Middle frontal gyrus (tissue), 1 donor: ENCODE data around the gene POLR1A.
"Not testable (repeated sequence)": the region's sequence is repeated elsewhere in the genome, so short reads cannot be mapped to it uniquely, and the experiment has no call there.

ENCODE experiments used
- DNase-seq: peaks from one replicate; pipeline ENCODE4 v3.0.0-alpha.2; 2015; ENCODE audit warnings: low spot score; ENCODE audit errors: extremely low spot score

POLR1A gene

DNA sequence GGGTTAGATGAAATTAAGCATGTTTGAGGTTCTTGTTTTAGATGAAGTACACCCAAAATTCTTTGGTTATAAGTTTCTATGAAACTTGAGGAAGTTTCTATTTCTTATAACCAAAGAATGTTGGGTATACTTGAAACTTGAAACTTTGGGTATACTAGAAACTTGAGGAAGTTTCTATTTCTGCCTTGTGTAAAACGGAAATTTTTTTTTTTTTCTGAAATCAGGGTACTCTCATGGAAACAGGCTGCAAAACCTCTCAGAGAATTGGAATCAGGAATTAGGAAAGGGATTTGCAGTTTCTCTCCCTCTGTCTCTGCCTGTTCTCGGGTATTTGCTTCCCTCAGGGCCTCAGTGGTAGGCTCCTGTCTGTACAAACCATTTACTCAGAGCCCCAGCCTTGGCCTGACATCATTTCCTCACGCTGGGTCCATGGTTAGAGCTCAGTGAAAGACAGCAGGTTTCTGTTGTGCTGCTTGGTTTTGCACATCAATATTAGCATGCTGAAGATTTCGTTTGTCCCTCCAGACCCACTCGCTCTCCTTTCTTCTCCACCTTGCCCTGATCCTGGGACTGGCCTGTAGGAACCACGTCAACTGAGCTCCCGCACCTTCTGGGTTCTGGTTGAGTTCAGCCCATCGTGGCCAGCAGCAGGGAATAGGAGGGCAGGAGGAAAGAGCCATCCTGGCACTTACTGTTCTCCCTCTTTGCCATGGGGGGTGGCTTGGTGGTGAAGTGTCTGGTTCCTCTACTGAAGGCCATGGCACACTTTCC lies 106.4 kb downstream of the POLR1A start:
- DNase-seq: no peak

DNA sequence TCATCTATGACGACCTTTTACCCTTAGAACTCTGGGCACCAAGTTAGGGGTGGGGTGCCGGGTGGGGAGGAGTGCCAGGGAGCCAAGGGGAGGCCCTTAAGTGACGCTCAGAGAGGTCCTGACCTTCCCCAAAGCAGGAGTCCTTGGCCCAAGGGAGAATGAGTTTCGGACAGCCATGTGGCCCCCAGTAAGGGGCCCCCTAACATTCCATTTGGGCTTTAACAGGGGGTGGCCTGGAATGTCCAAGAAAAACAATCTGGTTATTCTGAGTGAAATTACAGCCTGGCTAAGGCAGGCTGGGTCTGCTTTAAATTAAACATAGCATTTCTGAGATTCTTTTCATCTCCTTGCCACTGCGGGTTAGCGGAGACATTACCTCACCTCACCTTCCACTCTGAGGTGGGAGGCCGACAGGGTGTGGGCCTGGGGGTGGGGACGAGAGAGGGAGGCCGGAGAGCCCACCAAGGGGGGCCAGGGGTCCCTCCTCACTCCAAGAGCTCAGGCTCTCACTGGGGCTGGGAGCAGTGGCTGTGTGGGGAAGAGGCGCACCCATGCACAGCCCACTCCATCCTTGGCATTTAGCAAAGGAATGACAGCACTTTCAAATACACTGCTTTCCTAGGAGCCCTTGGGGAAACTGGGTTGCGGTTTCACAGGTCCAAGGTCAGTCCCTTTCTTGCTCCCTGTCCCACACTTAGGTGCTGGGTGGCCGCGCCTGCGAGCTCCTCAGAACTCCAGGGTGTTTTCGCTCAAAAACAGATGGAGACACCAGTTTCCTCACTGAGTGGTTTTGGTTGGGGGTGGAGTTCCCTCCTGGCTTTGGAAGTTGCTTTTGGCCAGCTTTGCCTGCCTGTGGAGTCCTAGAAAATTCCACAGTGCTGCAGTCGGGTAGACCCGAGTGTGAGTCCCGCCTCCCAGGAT lies 107.4 kb downstream of the POLR1A start:
- no peak for DNase-seq

DNA sequence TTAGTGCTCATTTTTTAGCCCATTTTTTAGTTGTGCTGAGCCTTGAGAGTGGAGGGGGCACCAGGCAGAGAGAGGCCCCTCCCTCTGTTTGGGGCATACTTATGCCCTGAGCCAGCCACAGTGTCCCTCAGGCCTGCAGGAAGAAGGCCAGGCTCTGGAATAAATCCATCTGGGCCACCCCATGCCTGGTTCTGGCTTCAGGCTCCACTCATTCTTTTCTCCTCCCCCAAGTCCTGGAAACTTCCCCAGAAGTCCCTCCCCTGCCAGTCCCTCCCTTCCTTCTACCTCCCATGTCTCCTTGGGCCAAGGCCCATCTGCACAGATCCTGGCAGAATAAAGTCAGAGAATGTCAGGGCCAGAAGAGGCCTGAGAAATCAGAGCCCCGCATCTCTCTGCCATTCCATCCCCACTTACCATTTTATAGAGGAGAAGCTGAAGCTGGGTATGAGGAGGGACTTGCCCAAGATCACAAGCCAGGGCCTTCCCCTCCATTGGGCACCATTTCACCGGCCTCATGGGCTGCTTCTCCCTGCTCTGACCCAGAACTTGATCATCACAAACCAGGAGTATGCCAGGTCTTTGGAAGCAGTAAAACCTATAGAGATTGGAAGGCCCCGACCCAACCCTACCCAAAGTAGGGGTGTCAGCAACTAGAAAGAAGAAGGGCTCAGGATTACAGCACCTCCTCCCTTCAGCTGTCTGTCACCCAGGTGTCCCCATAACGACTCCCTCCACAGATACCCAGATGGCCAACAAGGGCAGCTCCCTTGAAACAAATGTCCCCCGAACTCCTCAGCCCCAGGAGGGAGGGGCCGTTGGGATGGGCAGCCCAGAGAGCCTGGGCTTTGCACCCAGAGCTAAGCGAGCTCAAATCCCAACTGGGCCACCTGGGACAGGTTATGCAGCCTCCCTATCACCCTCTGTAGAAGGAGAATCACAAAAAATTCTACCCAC lies 108.4 kb downstream of the POLR1A start:
- DNase-seq: no peak

DNA sequence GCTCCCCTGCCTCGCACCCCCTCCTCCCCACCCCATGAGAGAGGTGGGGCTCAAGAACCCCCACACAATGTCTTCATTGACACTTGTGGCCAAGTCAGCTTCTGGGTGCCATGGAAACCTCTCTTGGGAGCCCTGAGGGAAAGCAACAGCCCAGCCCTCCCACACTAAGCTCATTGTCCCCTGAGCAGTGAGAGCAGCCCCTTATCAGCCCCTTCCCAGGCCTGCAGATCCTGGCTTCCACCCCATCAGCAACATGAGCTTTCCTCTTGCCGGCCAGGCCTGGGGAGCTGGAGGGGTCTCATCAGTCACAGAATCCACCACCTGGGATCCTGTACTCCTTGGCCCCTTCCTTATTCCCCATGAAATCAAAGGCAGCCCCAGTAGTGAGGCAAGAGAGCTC lies 109.1 kb downstream of the POLR1A start:
- no peak for DNase-seq

GRCh38 chr2:85995648-85996529 lies 109.8 kb downstream of the POLR1A start:
- DNase-seq: no peak

DNA sequence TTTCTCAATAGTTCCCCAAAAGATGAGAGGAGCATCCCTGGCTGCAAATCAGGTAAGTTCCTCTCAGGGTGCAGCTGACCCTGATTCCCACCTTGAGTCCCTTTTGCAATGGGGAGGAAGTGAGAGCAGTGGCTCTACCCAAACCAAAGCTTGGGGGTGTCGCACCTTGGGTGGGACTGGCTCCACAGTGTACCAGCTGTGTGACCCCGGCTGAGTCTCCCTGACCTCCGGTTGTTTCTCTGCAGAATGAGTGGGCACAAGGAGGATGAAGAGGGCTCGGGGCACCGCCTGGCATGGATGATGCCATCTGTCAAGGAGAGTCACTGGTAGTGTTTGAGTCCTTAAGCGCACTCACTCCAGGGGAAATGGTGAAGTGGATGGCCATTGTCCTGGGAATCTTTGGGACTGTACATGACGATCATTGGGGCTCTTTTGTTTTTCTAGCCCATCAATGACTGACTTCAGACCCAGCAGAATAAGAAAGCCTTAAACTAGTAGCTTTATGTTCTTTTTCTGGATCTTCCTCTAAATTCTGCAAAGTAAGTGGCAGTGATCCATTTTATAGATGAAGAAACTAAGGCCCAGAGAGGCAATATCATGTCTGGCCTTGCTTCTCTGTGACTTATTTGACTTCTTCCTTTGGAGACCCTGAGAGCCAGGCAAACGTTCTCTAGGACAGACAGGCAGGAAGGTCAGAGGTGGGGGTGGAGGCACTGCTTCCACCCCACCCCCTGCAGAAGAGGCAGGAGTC lies 110.6 kb downstream of the POLR1A start:
- DNase-seq: no peak

DNA sequence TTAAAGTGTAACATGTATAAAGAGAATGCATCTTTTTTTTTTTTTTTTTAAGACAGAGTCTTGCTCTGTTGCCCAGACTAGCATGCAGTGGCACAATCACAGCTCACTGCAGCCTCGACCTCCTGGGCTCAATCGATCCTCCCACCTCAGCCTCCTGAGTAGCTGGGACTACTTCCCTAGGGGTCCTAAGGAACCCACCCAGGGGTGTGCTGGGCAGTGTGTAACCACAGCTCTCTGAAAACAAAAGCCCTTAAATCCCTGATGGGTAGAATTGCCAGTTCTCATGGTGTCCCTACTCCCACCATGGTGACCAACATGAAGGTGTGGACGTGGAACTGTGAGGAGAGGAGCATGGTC lies 111.3 kb downstream of the POLR1A start:
- no peak for DNase-seq

DNA sequence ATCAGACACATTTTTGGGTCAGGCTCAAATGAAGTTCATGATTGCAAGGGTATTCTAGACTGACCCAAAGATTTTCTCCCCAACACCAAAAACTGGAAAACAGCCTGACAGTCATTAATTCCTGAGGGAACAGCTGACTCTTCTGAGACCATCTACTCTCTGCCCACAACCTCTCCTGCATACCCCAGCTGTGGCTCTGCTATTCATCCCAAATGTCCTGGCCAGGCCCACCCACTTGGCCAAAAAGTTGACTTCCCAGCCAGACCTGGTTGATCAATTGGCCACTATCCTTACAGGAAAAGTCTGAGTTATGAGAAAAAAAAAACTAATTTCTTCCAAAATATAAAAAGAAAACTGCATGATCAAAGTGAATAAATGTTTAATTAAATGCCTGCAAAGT lies 113.1 kb downstream of the POLR1A start:
- no peak for DNase-seq

DNA sequence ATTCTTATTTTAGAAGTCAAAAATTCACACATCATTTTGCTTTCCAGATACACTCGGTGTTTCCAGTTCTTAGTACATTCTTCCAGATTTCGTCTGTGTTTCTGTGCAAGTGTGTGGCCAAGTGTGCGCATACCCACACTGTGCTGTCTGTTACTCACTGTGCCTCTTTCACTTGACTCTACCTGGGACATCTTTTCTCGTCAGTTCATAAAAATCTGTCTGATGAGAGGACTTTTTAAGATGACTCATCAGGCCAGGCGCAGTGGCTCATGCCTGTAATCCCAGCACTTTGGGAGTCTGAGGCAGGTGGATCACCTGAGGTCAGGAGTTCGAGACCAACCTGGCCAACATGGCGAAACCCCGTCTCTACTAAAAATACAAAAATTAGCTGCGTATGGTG lies 113.6 kb downstream of the POLR1A start:
- DNase-seq: not testable (repeated sequence)

- no peak for DNase-seq
These were observed 115.6 kb downstream of the POLR1A start for GRCh38 chr2:85990084-85990483.

DNA sequence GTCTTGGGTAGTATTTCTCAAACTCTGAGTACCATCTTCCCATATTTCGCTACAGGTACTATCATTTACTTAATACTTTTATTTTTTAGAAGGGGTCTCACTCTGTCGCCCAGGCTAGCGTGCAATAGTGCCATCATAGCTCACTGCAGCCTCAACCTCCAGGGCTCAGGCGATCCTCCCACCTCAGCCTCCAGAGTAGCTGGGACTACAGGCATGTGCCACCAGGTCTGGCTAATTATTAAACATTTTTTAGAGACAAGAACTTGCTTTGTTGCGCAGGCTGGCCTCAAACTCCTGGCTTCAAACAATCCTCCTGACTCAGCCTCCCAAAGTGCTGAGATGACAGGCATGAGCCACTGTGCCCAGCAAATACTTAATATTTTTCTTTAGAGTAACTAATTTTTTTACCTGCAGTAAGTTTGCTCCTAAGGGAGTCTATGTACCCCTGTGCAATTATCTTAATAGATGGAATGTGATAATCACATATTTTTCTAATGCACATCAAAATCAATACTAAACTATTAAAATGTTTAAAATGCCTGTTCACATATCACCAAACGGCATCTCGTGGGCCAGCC lies 116.3 kb downstream of the POLR1A start:
- DNase-seq: no peak

- DNase-seq: no peak
These were observed 116.8 kb downstream of the POLR1A start for GRCh38 chr2:85988914-85989270.

- no peak for DNase-seq
These were observed 117.3 kb downstream of the POLR1A start for GRCh38 chr2:85988175-85988913.

DNA sequence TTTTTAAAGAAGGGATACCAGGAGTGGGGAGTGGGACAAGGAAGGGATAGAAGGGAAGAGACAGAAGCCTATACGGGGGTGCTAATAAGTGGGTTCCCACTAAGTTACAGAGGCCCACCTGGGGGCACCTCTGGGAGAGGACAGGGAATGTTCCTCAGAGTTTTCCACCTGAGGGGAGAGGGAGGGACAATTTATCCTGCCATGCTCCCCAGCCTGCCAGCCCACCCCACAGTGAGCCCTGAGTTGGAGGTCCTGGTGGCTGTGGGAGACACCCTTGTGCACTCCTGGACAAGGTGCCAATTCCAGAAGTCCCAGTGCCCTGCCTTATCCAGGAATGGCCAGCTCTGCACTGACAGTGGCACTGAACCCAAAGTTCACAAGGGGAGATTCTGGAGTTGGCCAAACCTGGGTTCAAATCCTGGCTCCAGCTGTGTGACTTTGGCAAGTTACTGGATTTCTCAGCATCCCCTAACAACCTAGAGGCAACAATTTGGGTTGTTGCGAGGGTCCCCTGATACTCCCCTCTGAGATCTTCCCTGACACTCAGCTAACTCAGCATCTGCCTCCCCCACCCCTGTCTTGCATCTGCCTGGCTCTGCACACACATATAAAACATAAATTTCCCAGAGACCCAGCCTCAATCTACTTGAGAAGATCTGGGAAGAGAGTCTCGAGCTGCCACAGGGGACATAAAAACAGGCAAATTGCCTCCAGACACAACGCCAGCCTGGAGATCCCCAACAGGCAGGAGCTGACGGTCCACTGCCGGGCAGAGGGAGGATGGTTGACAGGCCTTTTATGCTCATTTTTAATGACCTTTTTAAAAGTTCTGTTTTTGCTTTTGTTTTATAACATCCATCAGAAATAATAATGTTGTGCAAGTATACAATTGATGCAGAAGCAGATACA lies 118.2 kb downstream of the POLR1A start:
- DNase-seq: no peak

DNA sequence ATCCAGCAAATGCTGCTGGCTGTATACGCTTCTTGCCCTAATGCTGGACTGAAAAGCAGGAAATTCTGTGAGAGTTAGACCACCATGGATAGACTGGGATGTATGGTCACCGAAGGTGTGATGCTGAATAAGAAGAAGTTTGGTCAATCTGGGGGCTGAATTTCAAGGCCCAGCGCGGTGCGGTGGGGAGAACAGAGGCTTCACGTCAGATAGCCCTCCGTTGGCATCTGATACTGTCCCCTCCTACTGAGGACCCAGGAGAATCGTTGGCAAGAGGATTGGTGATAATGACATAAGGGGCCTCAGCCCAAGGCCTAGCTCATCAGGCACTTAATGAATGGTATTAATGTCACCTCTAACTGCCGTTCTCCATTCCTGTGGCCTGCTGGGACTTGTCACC lies 119.6 kb downstream of the POLR1A start:
- no peak for DNase-seq

DNA sequence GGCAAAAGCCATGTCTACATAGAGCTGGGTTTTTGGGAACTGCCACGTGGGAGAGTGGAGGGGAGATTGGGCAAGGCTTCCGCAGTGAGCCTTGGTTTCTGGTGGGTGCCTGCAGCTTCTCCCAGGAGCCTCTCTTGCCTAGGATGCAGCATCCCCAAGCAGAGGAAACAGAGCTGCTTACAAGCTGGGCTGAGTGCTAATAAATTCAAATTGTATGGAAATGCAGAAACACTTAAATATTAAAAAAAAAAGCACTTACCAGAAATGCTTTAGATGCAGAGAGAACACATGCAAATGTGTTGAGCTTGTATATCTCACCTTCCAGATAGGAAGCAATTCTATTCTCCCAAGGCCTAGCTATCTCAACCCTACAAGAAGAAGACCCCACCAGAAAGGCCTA lies 120.9 kb downstream of the POLR1A start:
- DNase-seq: no peak

- DNase-seq: no peak
These were observed 121.9 kb downstream of the POLR1A start for GRCh38 chr2:85983766-85984165.
